Measurements from ENCODE around the gene FLNB. TPM values are rescaled to one million over a fixed set of nuclear protein-coding genes. Genes with fewer than 3 reads are reported as not detected.

The FLNB gene
- total and polyA plus RNA-seq, 2 of the 8 experiments (the other 6 are each of a cell fraction or from before 2014, with no cell fraction given), result 72.3 to 118 TPM

DNA sequence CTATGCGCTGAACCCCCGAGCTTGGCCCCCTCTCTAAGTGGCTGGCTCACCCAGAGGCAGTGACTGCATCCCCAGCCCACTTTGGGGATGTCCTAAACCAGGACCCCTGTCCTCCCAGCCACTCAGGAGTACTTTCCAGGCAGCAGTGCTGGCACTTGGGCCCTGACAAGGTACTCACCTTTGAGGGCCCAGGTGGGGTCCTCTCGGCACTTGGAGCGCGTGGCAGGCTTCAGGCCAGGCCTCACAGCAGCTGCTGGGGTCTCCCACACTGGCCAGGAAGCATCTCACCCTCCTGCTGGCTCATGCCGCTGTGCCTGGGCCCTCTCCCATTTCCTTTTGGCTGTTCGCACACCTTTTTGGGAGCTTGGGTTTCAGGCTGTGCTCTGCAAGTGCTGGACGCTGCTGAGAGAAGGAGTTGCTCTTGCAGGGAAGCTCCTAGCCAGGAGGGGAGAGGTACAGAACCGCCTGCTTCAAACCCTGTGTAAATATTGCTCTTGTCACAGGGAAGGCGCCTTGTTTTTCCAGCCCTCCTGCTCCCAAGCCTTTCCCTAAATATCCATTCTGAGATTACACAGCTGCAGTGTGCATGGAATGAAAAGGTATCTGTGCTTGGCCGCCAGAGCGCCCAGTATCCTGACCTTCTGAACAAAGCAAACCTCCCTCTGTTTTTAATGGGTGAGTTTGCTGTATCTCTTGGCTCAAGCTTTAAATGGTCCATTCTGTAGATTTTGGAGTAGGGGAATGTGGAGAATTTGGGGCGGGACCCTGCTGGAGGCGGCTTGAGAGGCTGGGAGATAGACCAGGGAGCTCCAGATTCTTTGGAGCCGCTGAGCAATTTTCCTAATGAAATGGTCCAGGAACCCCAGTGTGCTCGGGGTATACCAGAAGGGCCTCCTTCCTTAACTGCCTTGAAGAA lies 156.9 kb downstream of the FLNB start:
- Histone ChIP-seq H3K23me2 (ENCODE audit: low read depth, low read length) (no peaks in the 10 kb centered on the region), H3K4me1 (replicated peaks in 1 of 4; ENCODE audit: control insufficient read depth in 3 of 4, insufficient read depth in 4 of 4, low read length in 3 of 4) (peaks cover 0 to 4% (median 1%) of the 10 kb centered on the region in 4 experiments; a peak in 2 of 7 replicates), H3K4me2 (ENCODE audit: insufficient read depth in 1 of 2, low read depth in 2 of 2, low read length in 2 of 2) (no peak overlapping the region), H4K91ac (replicated peaks; ENCODE audit: insufficient read length, low read length) (no peak overlapping the region), H3K9me3 (ENCODE audit: insufficient read depth in 2 of 2, low read depth in 1 of 2, low read length in 1 of 2) (no peaks in the 10 kb centered on the region), H3K9ac (replicated peaks in 1 of 4; ENCODE audit: extremely low read depth in 1 of 4, low read depth in 3 of 4, low read length in 3 of 4) (no peak overlapping the region), H2AK5ac (ENCODE audit: low read depth, low read length) (no peak overlapping the region), H3K4me3 (ENCODE audit: extremely low read depth in 1 of 4, insufficient read depth in 2 of 4, low read depth in 3 of 4, low read length in 4 of 4) (no peak overlapping the region), H2BK15ac (ENCODE audit: low read length) (no peak overlapping the region), H3K27ac (ENCODE audit: low read depth, low read length) (no peak overlapping the region), H2BK12ac (ENCODE audit: low read depth, low read length) (no peak overlapping the region; the same call in 1 of the 2 replicates), H3K23ac (ENCODE audit: insufficient read length) (no peak overlapping the region), H3K18ac (ENCODE audit: extremely low read depth, low read length) (no peak overlapping the region), H2BK20ac (ENCODE audit: low read length) (no peak overlapping the region), H2BK5ac (ENCODE audit: low read depth, low read length) (0 out of 2 replicates have a peak overlapping the region, but pooled peaks have one; percentile 18), H2BK120ac (replicated peaks; ENCODE audit: low read depth, low read length) (no peak overlapping the region), H4K8ac (ENCODE audit: extremely low read depth, insufficient read depth, low read length) (peak overlapping the region; percentile 62; the same call in 1 of the 2 replicates), H4K20me1 (replicated peaks in 1 of 2; ENCODE audit: control insufficient read depth in 1 of 2, insufficient read depth in 2 of 2, low read length in 2 of 2) (peaks cover 0 to 5% of the 10 kb centered on the region in 2 experiments), H3K14ac (ENCODE audit: insufficient read length) (no peak overlapping the region), H2AFZ (ENCODE audit: low read length) (no peak overlapping the region), H3K79me1 (ENCODE audit: low read depth, low read length) (no peaks in the 10 kb centered on the region; the same call in 1 of the 2 replicates), H3K4ac (replicated peaks; ENCODE audit: insufficient read length, low read depth, low read length) (no peak overlapping the region), H3K36me3 (ENCODE audit: control insufficient read depth in 2 of 4, insufficient read depth in 4 of 4, low read length in 3 of 4) (peaks cover 8 to 36% (median 31%) of the 10 kb centered on the region in 4 experiments; a peak in 7 of 8 replicates), H3K79me2 (ENCODE audit: control insufficient read depth in 1 of 2, insufficient read depth in 2 of 2, low read length in 2 of 2) (no peaks in the 10 kb centered on the region), H4K5ac (ENCODE audit: insufficient read length, low read depth, low read length) (no peak overlapping the region), H3K56ac (replicated peaks; ENCODE audit: insufficient read length, low read depth, low read length) (no peak overlapping the region), H3K27me3 (replicated peaks in 1 of 4; ENCODE audit: control insufficient read depth in 3 of 4, extremely low read depth in 1 of 4, insufficient read depth in 3 of 4, low read length in 3 of 4) (no peaks in the 10 kb centered on the region)
- TF ChIP-seq, protein P1, sequence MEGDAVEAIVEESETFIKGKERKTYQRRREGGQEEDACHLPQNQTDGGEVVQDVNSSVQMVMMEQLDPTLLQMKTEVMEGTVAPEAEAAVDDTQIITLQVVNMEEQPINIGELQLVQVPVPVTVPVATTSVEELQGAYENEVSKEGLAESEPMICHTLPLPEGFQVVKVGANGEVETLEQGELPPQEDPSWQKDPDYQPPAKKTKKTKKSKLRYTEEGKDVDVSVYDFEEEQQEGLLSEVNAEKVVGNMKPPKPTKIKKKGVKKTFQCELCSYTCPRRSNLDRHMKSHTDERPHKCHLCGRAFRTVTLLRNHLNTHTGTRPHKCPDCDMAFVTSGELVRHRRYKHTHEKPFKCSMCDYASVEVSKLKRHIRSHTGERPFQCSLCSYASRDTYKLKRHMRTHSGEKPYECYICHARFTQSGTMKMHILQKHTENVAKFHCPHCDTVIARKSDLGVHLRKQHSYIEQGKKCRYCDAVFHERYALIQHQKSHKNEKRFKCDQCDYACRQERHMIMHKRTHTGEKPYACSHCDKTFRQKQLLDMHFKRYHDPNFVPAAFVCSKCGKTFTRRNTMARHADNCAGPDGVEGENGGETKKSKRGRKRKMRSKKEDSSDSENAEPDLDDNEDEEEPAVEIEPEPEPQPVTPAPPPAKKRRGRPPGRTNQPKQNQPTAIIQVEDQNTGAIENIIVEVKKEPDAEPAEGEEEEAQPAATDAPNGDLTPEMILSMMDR (IDR thresholded peaks at IDR 0.05; ENCODE audit: control extremely low read depth in 1 of 3, insufficient read depth in 1 of 3, low read depth in 1 of 3, low read length in 3 of 3), result no peak
- peak; percentile 71 for TF ChIP-seq TEAD4 (IDR thresholded peaks at IDR 0.05; ENCODE audit: low read depth, low read length)
- POLR2A ChIA-PET (ENCODE audit: partially characterized antibody), result interaction anchor here (1.2 to 1.5 kb wide), 2 partner anchors 7 to 13 kb away, joined by 3 to 5 read pairs; no protein-coding TSS in a partner anchor
- 87% methylated on average over 16 of the region's 16 CpGs; no CpG with 5 or more reads in 1 of the 2 experiments for WGBS, 2 experiments (ENCODE audit: extremely low coverage in 1 of 2, insufficient coverage in 1 of 2, insufficient read length in 1 of 2, insufficient replicate concordance in 2 of 2, low coverage in 1 of 2, low lambda C conversion rate in 2 of 2, missing lambda C conversion rate in 1 of 2)
- CTCF ChIA-PET (ENCODE audit: partially characterized antibody), result interaction anchor here (0.5 to 4.4 kb wide), 29 partner anchors 8 to 203 kb away, joined by 3 to 40 read pairs (median 9); partner anchors contain the start of gene FLNB
- DNase-seq (ENCODE audit: low read depth in 1 of 2, low spot score in 2 of 2), result no peak
- FAIRE-seq, result no peak
